Fibroblast of villous mesenchyme (primary cell): ENCODE data around the gene E2F6. TPM values are rescaled to one million over a fixed set of nuclear protein-coding genes. Genes with fewer than 3 reads are reported as not detected.

Experiments
- DNase-seq: peaks from one replicate; pipeline ENCODE4 v3.0.0-alpha.2; 2010; ENCODE audit warnings: low read depth
- H3K4me3 ChIP-seq: 2 replicates; pipeline ENCODE4 v1.5.1; 2011; ENCODE audit warnings: low read depth, mild to moderate bottlenecking, low read length
- CTCF ChIP-seq: IDR thresholded peaks from 2 replicates; pipeline ENCODE4 v1.5.1; 2012; ENCODE audit warnings: low read depth, mild to moderate bottlenecking, low read length; ENCODE audit not compliant: insufficient read depth
- total RNA-seq: library from RNA; depleted of rRNA; stranded (reverse); fragments of >200 nt; gene quantifications from 2 replicates; pipeline ENCODE4 v1.2.3, GENCODE V29; 2012

The E2F6 gene
- total RNA-seq, 1 donor, result 13.4 TPM

- H3K4me3 ChIP-seq, result no peak overlapping the region
- no peak for DNase-seq
- TF ChIP-seq CTCF, result no peak
Measured at GRCh38 chr2:11444737-11445136, 21.2 kb downstream of the E2F6 start.

- TF ChIP-seq CTCF, result no peak
- H3K4me3 ChIP-seq, result no peak overlapping the region
- DNase-seq, result no peak
Measured at GRCh38 chr2:11438555-11439080, 27.3 kb downstream of the E2F6 start.

DNA sequence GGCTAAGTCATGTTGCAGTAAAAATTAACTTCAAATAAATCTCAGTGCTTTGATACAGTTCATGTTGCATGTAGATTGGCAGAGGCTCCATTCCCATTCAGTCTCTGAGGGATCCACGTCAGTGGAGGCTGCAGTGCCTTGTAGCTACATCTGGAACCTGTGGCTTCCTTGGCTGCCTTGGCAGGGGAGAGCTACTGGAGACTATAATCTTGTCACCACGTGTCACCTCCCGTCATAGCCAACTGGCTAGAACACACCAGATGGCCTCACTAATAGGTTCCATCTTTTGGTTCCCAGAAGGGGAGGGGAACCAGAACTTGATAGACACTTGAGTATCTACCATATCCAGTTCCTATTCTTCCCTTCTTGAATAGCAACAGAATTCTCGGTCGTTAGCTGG is 28.4 kb downstream of the E2F6 start:
- TF ChIP-seq CTCF, result no peak
- no peak for DNase-seq
- H3K4me3 ChIP-seq, result no peak overlapping the region

DNA sequence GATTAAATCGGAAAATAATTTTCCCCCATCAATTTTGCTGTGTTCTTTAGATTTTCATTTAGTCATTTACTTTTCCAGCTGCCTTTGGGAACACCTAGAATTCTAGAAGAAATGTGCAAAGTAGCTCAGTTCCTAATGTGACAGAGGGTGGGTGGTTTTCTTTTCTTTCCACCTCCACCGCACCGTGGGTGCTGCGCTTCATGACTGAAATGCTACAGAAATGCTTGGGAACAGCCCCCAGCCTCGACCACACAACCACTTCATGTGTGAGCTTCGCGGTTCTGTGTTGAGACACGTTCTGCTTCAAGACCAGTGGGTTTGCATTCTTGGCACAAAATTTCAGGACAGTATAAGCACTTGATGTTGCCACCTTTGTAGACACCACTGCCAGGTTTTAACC is 30.9 kb downstream of the E2F6 start:
- H3K4me3 ChIP-seq, result no peak overlapping the region
- DNase-seq, result no peak
- no peak for TF ChIP-seq CTCF

- no peak overlapping the region for H3K4me3 ChIP-seq
- DNase-seq, result no peak
- no peak for TF ChIP-seq CTCF
Measured at GRCh38 chr2:11434443-11434842, 31.5 kb downstream of the E2F6 start.

GRCh38 chr2:11433822-11434221 is 32.1 kb downstream of the E2F6 start:
- no peak overlapping the region for H3K4me3 ChIP-seq
- no peak for TF ChIP-seq CTCF
- DNase-seq, result no peak

DNA sequence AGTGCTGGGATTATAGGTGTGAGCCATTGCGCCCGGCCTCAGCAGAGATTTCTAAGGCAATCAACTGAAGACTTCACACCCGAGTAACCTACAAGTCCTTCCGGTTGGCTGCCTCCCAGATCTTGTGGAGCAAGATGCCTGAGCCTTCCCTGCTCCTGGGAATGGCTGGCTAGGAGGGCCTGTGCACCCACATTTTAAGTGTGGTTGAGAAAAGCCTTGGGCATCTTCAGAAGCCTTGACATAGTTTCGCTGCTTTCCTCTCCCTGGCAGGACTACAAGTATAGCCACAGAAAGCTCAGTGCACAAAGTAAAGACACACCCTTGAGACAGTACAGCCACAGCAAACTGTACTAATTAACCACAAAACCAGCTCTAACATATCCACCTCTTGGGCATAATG is 35.2 kb downstream of the E2F6 start:
- H3K4me3 ChIP-seq, result no peak overlapping the region
- no peak for DNase-seq
- no peak for TF ChIP-seq CTCF
